Pancreas (tissue), 10 donors: ENCODE data around the gene CCDC69. TPM values are rescaled to one million over a fixed set of nuclear protein-coding genes. Genes with fewer than 3 reads are reported as not detected.
"Not testable (repeated sequence)": the region's sequence is repeated elsewhere in the genome, so short reads cannot be mapped to it uniquely, and the experiment has no call there.

ENCODE experiments used
- ATAC-seq, 4 donors: fragments of 200-7000 bp; cut with Tn5 transposase; one replicate each; pipeline versions ENCODE4 v1.8.0 to v1.9.1; 2020; ENCODE audit warnings: mild to moderate bottlenecking in 4 of 4, moderate library complexity in 4 of 4
- DNase-seq, 6 donors: peaks; one replicate each; pipeline ENCODE4 v3.0.0-alpha.2; 2020
- FAIRE-seq: peaks from 2 replicates; lab custom pipeline; 2012; peaks lifted over from hg19 to GRCh38; lab: Jason Lieb, UNC
- H3K27ac ChIP-seq, 4 donors: fragments of 200-600 bp; sonication (generic); 1 replicate in 3 of 4; 2 replicates in 1 of 4; pipeline versions ENCODE4 v1.5.0 to v1.8.0; 2020
- H3K27me3 ChIP-seq, 4 donors: fragments of 200-600 bp; one replicate each; pipeline ENCODE4 v1.8.0; 2021
- H3K36me3 ChIP-seq, 3 donors: fragments of 200-600 bp; sonication (generic) in 1 of 3; one replicate each; pipeline versions ENCODE4 v1.5.0 to v1.8.0; 2020 to 2021
- H3K4me1 ChIP-seq, 3 donors: fragments of 200-600 bp; one replicate each; pipeline ENCODE4 v1.8.0; 2021
- H3K4me3 ChIP-seq, 4 donors: fragments of 200-600 bp; sonication (generic) in 2 of 4; one replicate each; pipeline versions ENCODE4 v1.5.0 to v1.8.0; 2020 to 2021
- H3K9me3 ChIP-seq, 4 donors: fragments of 200-600 bp; one replicate each; pipeline ENCODE4 v1.8.0; 2021
- CTCF ChIP-seq, 4 donors: fragments of 200-600 bp; sonication (generic) in 3 of 4; IDR thresholded peaks; one replicate each; pipeline versions ENCODE4 v1.5.0 to v1.8.0; 2021; ENCODE audit warnings: antibody characterized with exemption in 4 of 4
- WGBS, 2 donors: extraction: QIAGEN DNeasy Blood & Tissue Kit; methylation state at CpG; one replicate each; pipeline ENCODE4 v1.1.7; 2013; 5-methylcytosine and 5-hydroxymethylcytosine counted together
- intact Hi-C, 3 donors: fragments of 100-400 bp; cut with DNase I; formaldehyde crosslinking; loops; one replicate each; pipeline versions ENCODE4 v1.11.1 to v1.14.2; 2022
- polyA plus RNA-seq, 2 donors: library from polyadenylated mRNA; stranded (reverse); fragments of 200-250 nt; gene quantifications; one replicate each; pipeline ENCODE4 v1.2.3, GENCODE V29; 2013
- total RNA-seq, 6 donors: library from RNA; stranded (reverse); fragmentation: NEBNext Ultra II Directional in 4 of 6; extraction: Animal tissue kit (Norgen Biotek cat#: 25700) in 4 of 6; gene quantifications; one replicate each; pipeline versions ENCODE4 v1.2.1 to v1.2.4, GENCODE V29; 2021 to 2023
- donor health status: healthy with polysubstance abuse.
- donor health status: DM: no; HTN: no; CAD: no; lungs with moderate emphysema.
- donor health status: DM: no; HTN: no; CAD: no.
- donor health status: control.
- donor health status: control.
- donor health status: Bipolar disorder and iron deficiency.
- donor health status: DM: yes; HTN: yes; CAD: no.
- donor health status: DM: no; HTN: no; CAD: no.
- donor health status: DM: no; HTN: no; CAD: no.
- donor health status: DM: yes; HTN: yes; CAD: no.

CCDC69 gene
- total and polyA plus RNA-seq, 8 donors: 8.1 to 29.4 (median 20.4) TPM

GRCh38 chr5:151243127-151243526, 19.2 kb upstream of the CCDC69 start:
- WGBS, 2 donors: 81 to 89% methylated on average over 4 of the region's 4 CpGs
- no peak for TF ChIP-seq CTCF (IDR thresholded peaks at IDR 0.05)
- intact Hi-C loops: loop anchor here in 1 of 3 donors (10.0 kb wide), 1 partner anchor 118 kb away; no protein-coding TSS in a partner anchor

GRCh38 chr5:151240924-151241635, 17.2 kb upstream of the CCDC69 start:
- no peak for FAIRE-seq
- TF ChIP-seq CTCF (IDR thresholded peaks at IDR 0.05): no peak
- no peaks in the 10 kb centered on the region for H3K9me3 ChIP-seq
- 79 to 84% methylated on average over 2 of the region's 2 CpGs for WGBS, 2 donors
- intact Hi-C loops: loop anchor here in 1 of 3 donors (10.0 kb wide), 1 partner anchor 116 kb away; no protein-coding TSS in a partner anchor
- H3K4me3 ChIP-seq: no peak overlapping the region
- no peaks in the 10 kb centered on the region for H3K27me3 ChIP-seq
- no peak for ATAC-seq
- no peaks in the 10 kb centered on the region for H3K4me1 ChIP-seq
- H3K36me3 ChIP-seq: no peaks in the 10 kb centered on the region
- no peak for DNase-seq
- H3K27ac ChIP-seq: no peak overlapping the region

More at GRCh38 chr5:151243127-151243526, 19.2 kb upstream of the CCDC69 start:
- Histone ChIP-seq H3K4me1 (no peaks in the 10 kb centered on the region), H3K27ac (no peak overlapping the region), H3K9me3 (no peaks in the 10 kb centered on the region), H3K27me3 (no peaks in the 10 kb centered on the region), H3K36me3 (no peaks in the 10 kb centered on the region), H3K4me3 (no peak overlapping the region)
- ATAC-seq (no peak), FAIRE-seq (no peak), DNase-seq (no peak)

- H3K9me3 ChIP-seq, H3K36me3 ChIP-seq, H3K27ac ChIP-seq, H3K4me3 ChIP-seq, FAIRE-seq, DNase-seq, H3K27me3 ChIP-seq, ATAC-seq, H3K4me1 ChIP-seq: not testable (repeated sequence)
- 68 to 74% methylated on average over 10 of the region's 10 CpGs for WGBS, 2 donors
- intact Hi-C loops: loop anchor here in 1 of 3 donors (10.0 kb wide), 1 partner anchor 116 kb away; no protein-coding TSS in a partner anchor
These were observed 16.5 kb upstream of the CCDC69 start for GRCh38 chr5:151240268-151240835.

- no peaks in the 10 kb centered on the region for H3K9me3 ChIP-seq
- no peak overlapping the region for H3K4me3 ChIP-seq
- no peak overlapping the region for H3K27ac ChIP-seq
- ATAC-seq (peak; percentile 50 to 88 (median 74)), FAIRE-seq (peak; percentile 26), DNase-seq (peak; percentile 36 to 89 (median 80))
- peaks cover 4 to 9% (median 5%) of the 10 kb centered on the region in 3 donors for H3K4me1 ChIP-seq
- H3K36me3 ChIP-seq: no peaks in the 10 kb centered on the region
- intact Hi-C loops: no loop called here
- H3K27me3 ChIP-seq: no peaks in the 10 kb centered on the region
- TF ChIP-seq CTCF (IDR thresholded peaks at IDR 0.05): peak; percentile 36 to 91 (median 74)
- WGBS, 2 donors: 17 to 20% methylated on average over 17 of the region's 17 CpGs
These were observed 15.5 kb upstream of the CCDC69 start for GRCh38 chr5:151239237-151239861.

GRCh38 chr5:151238303-151238741, 14.4 kb upstream of the CCDC69 start:
- Histone ChIP-seq H3K27ac (no peak overlapping the region), H3K36me3 (no peaks in the 10 kb centered on the region), H3K4me3 (no peak overlapping the region), H3K9me3 (no peaks in the 10 kb centered on the region), H3K27me3 (no peaks in the 10 kb centered on the region), H3K4me1 (peaks cover 6 to 14% (median 6%) of the 10 kb centered on the region in 3 donors)
- DNase-seq (no peak), FAIRE-seq (no peak), ATAC-seq (no peak)
- no peak for TF ChIP-seq CTCF (IDR thresholded peaks at IDR 0.05)
- WGBS, 2 donors: 62 to 68% methylated on average over 14 of the region's 14 CpGs
- intact Hi-C loops: no loop called here
